Mesothelial cell of epicardium (in vitro differentiated cells): ENCODE results near the gene ARAP1. TPM values are rescaled to one million over a fixed set of nuclear protein-coding genes. Genes with fewer than 3 reads are reported as not detected.

ENCODE experiments used
- DNase-seq, 2 experiments: peaks; one replicate each; pipeline ENCODE4 v3.0.0; 2021; ENCODE audit warnings: low spot score in 2 of 2; ENCODE audit not compliant: unreplicated experiment in 2 of 2
- H3K27ac Mint-ChIP-seq: 2 replicates; pipeline ENCODE4 v1.8.0; 2021; ENCODE audit warnings: mixed read lengths
- H3K27me3 Mint-ChIP-seq: 2 replicates; pipeline ENCODE4 v1.8.0; 2021; ENCODE audit warnings: low read depth, mixed read lengths
- H3K36me3 Mint-ChIP-seq: 2 replicates; pipeline ENCODE4 v1.8.0; 2021; ENCODE audit warnings: mixed read lengths
- H3K4me1 Mint-ChIP-seq: 2 replicates; pipeline ENCODE4 v1.8.0; 2021; ENCODE audit warnings: mixed read lengths
- H3K4me3 Mint-ChIP-seq: 2 replicates; pipeline ENCODE4 v1.8.0; 2021; ENCODE audit warnings: mild to moderate bottlenecking, moderate library complexity, mixed read lengths
- H3K9me3 Mint-ChIP-seq: 2 replicates; pipeline ENCODE4 v1.8.0; 2021; ENCODE audit warnings: mixed read lengths
- CTCF ChIP-seq: fragments of 200-600 bp; sonication (generic); IDR thresholded peaks from one replicate; pipeline ENCODE4 v1.5.0; 2021; ENCODE audit warnings: antibody characterized with exemption; ENCODE audit not compliant: unreplicated experiment
- total RNA-seq: library from RNA; stranded (reverse); gene quantifications from 3 replicates; pipeline ENCODE4 v1.2.1, GENCODE V29; 2021

The ARAP1 gene
- total RNA-seq, 1 donor from 2014 or later, result 155 TPM

GRCh38 chr11:72646024-72646423, 106.2 kb downstream of the ARAP1 start:
- peaks cover 23% of the 10 kb centered on the region for H3K27me3 Mint-ChIP-seq
- no peak overlapping the region for H3K27ac Mint-ChIP-seq
- peaks cover 4% of the 10 kb centered on the region for H3K4me1 Mint-ChIP-seq
- no peaks in the 10 kb centered on the region for H3K9me3 Mint-ChIP-seq
- no peak for DNase-seq
- TF ChIP-seq CTCF, result no peak
- no peaks in the 10 kb centered on the region for H3K36me3 Mint-ChIP-seq
- no peak overlapping the region for H3K4me3 Mint-ChIP-seq

- Mint-ChIP-seq H3K27ac (no peak overlapping the region), H3K4me3 (peak overlapping the region; percentile 44), H3K4me1 (peaks cover 4% of the 10 kb centered on the region), H3K36me3 (no peaks in the 10 kb centered on the region), H3K9me3 (no peaks in the 10 kb centered on the region), H3K27me3 (peaks cover 20% of the 10 kb centered on the region)
- no peak for TF ChIP-seq CTCF
- DNase-seq, result no peak
Measured at GRCh38 chr11:72643547-72643946, 108.7 kb downstream of the ARAP1 start.

- Mint-ChIP-seq H3K27ac (no peak overlapping the region), H3K9me3 (no peaks in the 10 kb centered on the region), H3K4me3 (peak overlapping the region; percentile 44), H3K27me3 (peaks cover 20% of the 10 kb centered on the region), H3K4me1 (peaks cover 4% of the 10 kb centered on the region), H3K36me3 (no peaks in the 10 kb centered on the region)
- peak; percentile 97 for TF ChIP-seq CTCF
- DNase-seq, result peak; percentile 40 to 75
Measured at GRCh38 chr11:72642884-72643522, 109.2 kb downstream of the ARAP1 start.

GRCh38 chr11:72642043-72642883, 109.9 kb downstream of the ARAP1 start:
- H3K36me3 Mint-ChIP-seq, result no peaks in the 10 kb centered on the region
- H3K4me3 Mint-ChIP-seq, result peak overlapping the region; percentile 56
- H3K9me3 Mint-ChIP-seq, result no peaks in the 10 kb centered on the region
- peak in 1 of 2 experiments; percentile 45 for DNase-seq
- peaks cover 26% of the 10 kb centered on the region for H3K27me3 Mint-ChIP-seq
- no peak for TF ChIP-seq CTCF
- H3K27ac Mint-ChIP-seq, result no peak overlapping the region
- peaks cover 4% of the 10 kb centered on the region for H3K4me1 Mint-ChIP-seq

GRCh38 chr11:72641522-72642042, 110.6 kb downstream of the ARAP1 start:
- Mint-ChIP-seq H3K4me1 (peaks cover 4% of the 10 kb centered on the region), H3K9me3 (no peaks in the 10 kb centered on the region), H3K27ac (no peak overlapping the region), H3K36me3 (no peaks in the 10 kb centered on the region), H3K4me3 (no peak overlapping the region), H3K27me3 (peaks cover 33% of the 10 kb centered on the region)
- TF ChIP-seq CTCF, result no peak
- no peak for DNase-seq
